ENCODE data around the gene INTS2. TPM values are rescaled to one million over a fixed set of nuclear protein-coding genes. Genes with fewer than 3 reads are reported as not detected.

The INTS2 gene, protein sequence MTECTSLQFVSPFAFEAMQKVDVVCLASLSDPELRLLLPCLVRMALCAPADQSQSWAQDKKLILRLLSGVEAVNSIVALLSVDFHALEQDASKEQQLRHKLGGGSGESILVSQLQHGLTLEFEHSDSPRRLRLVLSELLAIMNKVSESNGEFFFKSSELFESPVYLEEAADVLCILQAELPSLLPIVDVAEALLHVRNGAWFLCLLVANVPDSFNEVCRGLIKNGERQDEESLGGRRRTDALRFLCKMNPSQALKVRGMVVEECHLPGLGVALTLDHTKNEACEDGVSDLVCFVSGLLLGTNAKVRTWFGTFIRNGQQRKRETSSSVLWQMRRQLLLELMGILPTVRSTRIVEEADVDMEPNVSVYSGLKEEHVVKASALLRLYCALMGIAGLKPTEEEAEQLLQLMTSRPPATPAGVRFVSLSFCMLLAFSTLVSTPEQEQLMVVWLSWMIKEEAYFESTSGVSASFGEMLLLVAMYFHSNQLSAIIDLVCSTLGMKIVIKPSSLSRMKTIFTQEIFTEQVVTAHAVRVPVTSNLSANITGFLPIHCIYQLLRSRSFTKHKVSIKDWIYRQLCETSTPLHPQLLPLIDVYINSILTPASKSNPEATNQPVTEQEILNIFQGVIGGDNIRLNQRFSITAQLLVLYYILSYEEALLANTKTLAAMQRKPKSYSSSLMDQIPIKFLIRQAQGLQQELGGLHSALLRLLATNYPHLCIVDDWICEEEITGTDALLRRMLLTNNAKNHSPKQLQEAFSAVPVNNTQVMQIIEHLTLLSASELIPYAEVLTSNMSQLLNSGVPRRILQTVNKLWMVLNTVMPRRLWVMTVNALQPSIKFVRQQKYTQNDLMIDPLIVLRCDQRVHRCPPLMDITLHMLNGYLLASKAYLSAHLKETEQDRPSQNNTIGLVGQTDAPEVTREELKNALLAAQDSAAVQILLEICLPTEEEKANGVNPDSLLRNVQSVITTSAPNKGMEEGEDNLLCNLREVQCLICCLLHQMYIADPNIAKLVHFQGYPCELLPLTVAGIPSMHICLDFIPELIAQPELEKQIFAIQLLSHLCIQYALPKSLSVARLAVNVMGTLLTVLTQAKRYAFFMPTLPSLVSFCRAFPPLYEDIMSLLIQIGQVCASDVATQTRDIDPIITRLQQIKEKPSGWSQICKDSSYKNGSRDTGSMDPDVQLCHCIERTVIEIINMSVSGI
- total RNA-seq: 12.4 TPM

GRCh38 chr17:61927208-61928100 is at the start of gene INTS2:
TSS of gene INTS2 (minus strand) at chr17:61927982. CDS start at chr17:61926644, 1,338 bp downstream.
- Histone ChIP-seq H3K4me3 (ENCODE audit: low read length) (peak within 1 kb of the TSS; percentile 75), H3K27me3 (ENCODE audit: insufficient read depth, low read length) (no peaks in the 10 kb centered on the region), H3K4me1 (ENCODE audit: insufficient read depth, low read length) (peaks cover 19% of the 10 kb centered on the region), H3K9me3 (ENCODE audit: low read depth, low read length) (no peaks in the 10 kb centered on the region)

GRCh38 chr17:61974115-61974514 is 46.3 kb upstream of the INTS2 start:
- no peaks in the 10 kb centered on the region for H3K9me3 ChIP-seq (ENCODE audit: low read depth, low read length)
- peaks cover 9% of the 10 kb centered on the region for H3K4me1 ChIP-seq (ENCODE audit: insufficient read depth, low read length)
- no peaks in the 10 kb centered on the region for H3K27me3 ChIP-seq (ENCODE audit: insufficient read depth, low read length)

DNA sequence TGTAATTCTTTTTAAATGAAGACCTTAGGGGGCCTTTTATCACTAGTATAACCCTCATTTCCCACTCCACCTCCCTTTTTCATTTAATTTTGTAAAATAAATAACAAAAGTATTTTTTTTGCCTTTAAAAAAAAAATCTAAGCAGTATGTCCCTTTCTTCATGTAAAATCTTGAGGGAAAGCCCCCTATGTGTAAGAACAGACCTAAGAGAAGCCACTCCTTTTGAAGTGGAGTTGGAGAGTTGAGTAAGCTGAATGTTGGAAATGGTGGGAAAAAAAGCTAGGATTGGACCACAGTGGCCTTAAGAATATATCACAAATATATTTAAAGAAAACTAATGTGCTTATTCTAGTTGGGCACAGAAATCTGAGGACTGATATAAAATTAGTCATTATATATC is 44.5 kb upstream of the INTS2 start:
- Histone ChIP-seq H3K27me3 (ENCODE audit: insufficient read depth, low read length) (no peaks in the 10 kb centered on the region), H3K4me1 (ENCODE audit: insufficient read depth, low read length) (peaks cover 9% of the 10 kb centered on the region), H3K9me3 (ENCODE audit: low read depth, low read length) (no peaks in the 10 kb centered on the region), H3K4me3 (ENCODE audit: low read length) (no peak overlapping the region)

More at GRCh38 chr17:61974115-61974514, 46.3 kb upstream of the INTS2 start:
- no peak overlapping the region for H3K4me3 ChIP-seq (ENCODE audit: low read length)

DNA sequence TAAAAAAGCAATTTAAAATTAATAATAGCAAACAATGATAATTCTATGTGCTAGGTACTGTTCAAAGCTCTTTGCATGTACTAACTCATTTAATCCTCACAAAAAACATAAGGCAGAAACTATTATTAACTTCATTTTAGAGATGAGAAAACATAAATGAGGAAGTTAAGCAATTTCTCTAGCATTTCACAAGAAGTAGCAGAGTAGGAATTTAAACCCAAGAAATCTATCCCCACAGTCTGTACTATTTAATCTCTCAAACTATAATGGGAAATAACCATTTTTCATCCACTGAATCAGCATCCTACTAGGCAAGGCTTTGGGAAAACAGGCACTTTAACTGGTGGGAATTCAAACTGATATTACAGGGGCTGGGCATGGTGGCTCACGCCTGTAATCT is 42.2 kb upstream of the INTS2 start:
- Histone ChIP-seq H3K4me1 (ENCODE audit: insufficient read depth, low read length) (peaks cover 9% of the 10 kb centered on the region), H3K27me3 (ENCODE audit: insufficient read depth, low read length) (no peaks in the 10 kb centered on the region), H3K4me3 (ENCODE audit: low read length) (no peak overlapping the region), H3K9me3 (ENCODE audit: low read depth, low read length) (no peaks in the 10 kb centered on the region)

- Histone ChIP-seq H3K27me3 (ENCODE audit: insufficient read depth, low read length) (no peaks in the 10 kb centered on the region), H3K9me3 (ENCODE audit: low read depth, low read length) (no peaks in the 10 kb centered on the region), H3K4me3 (ENCODE audit: low read length) (no peak overlapping the region), H3K4me1 (ENCODE audit: insufficient read depth, low read length) (peaks cover 9% of the 10 kb centered on the region)
These were observed 41.0 kb upstream of the INTS2 start for GRCh38 chr17:61968757-61969156.

DNA sequence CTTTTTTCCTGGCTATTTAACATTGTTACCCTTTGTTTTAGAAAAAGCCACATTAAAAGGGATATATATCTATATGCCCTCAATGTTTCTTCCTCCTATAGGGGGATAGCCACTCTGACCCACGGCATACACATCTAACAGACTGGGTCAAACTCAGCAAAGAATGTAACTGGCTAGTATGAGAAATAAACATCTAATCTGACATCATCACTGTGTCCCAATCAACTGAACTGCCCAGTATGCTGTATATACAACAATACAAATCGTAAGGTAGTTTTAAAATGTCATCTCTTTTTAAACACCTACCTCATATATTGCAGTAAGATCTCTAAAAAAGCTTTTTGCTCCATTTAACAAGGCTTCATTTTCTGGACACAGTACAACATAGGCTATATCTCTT is 39.9 kb upstream of the INTS2 start:
- Histone ChIP-seq H3K9me3 (ENCODE audit: low read depth, low read length) (no peaks in the 10 kb centered on the region), H3K4me3 (ENCODE audit: low read length) (no peak overlapping the region), H3K4me1 (ENCODE audit: insufficient read depth, low read length) (peaks cover 9% of the 10 kb centered on the region), H3K27me3 (ENCODE audit: insufficient read depth, low read length) (no peaks in the 10 kb centered on the region)

DNA sequence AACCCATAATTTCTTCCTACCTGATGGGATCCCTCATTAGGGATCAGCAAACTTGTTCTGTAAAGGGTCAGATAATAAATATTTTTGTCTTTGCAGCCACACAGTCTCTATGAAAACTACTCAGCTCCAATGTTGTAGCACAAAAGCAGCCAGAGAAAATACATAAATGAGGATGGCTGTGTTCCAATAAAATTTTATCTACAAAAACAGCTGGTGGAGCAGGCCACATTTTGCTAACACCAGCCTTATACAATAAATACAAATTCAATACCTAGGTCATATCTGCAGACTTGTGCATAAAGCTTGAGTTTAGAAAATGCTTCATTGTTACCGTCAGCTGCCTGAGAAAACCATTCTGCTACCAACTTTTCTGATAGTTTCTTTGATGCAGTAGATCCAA is 38.4 kb upstream of the INTS2 start:
- Histone ChIP-seq H3K9me3 (ENCODE audit: low read depth, low read length) (no peaks in the 10 kb centered on the region), H3K27me3 (ENCODE audit: insufficient read depth, low read length) (no peaks in the 10 kb centered on the region), H3K4me3 (ENCODE audit: low read length) (no peak overlapping the region), H3K4me1 (ENCODE audit: insufficient read depth, low read length) (peaks cover 9% of the 10 kb centered on the region)

DNA sequence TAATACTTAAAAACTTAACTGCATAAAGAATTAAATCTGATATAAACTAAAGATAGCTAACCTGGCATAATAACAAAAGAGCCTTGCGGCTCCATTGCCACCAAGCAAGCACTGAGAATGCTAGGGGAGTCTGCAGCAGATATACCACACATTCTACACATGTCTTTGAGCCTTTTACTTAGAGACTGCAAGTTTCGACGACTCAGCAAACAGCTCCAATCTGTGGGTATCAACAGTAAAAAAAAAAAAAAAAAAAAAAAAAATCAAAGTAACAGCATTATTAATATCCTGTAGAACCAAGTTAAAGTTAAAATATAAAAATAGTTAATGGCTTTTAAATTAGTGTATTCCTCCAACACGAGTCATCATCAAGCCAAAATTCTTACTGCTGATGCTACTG is 27.8 kb upstream of the INTS2 start:
- H3K9me3 ChIP-seq (ENCODE audit: low read depth, low read length): no peaks in the 10 kb centered on the region
- H3K4me3 ChIP-seq (ENCODE audit: low read length): no peak overlapping the region
- no peaks in the 10 kb centered on the region for H3K27me3 ChIP-seq (ENCODE audit: insufficient read depth, low read length)
- H3K4me1 ChIP-seq (ENCODE audit: insufficient read depth, low read length): no peaks in the 10 kb centered on the region

- Histone ChIP-seq H3K4me1 (ENCODE audit: insufficient read depth, low read length) (no peaks in the 10 kb centered on the region), H3K9me3 (ENCODE audit: low read depth, low read length) (no peaks in the 10 kb centered on the region), H3K27me3 (ENCODE audit: insufficient read depth, low read length) (no peaks in the 10 kb centered on the region), H3K4me3 (ENCODE audit: low read length) (no peak overlapping the region)
These were observed 19.7 kb upstream of the INTS2 start for GRCh38 chr17:61947367-61948078.

DNA sequence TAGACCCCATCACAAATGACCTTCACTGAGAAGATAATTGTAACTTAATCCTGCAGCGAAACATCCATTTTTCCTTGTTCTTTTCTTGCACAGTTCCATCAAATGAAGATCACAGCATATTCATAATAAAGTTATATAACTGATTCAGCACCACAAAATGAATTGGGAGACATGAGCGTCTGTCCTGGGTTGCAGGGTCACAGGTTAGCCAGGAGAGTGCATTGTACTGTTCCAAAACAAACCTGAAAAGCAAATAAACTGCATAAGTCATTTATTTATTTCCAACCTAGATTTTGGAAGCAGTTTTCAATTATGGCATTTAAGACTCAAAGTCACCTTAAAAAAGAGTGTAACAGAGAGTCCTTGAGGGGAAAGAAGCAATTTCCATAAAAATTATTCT is 18.6 kb upstream of the INTS2 start:
- H3K4me3 ChIP-seq (ENCODE audit: low read length): no peak overlapping the region
- H3K4me1 ChIP-seq (ENCODE audit: insufficient read depth, low read length): no peaks in the 10 kb centered on the region
- no peaks in the 10 kb centered on the region for H3K9me3 ChIP-seq (ENCODE audit: low read depth, low read length)
- no peaks in the 10 kb centered on the region for H3K27me3 ChIP-seq (ENCODE audit: insufficient read depth, low read length)

- no peaks in the 10 kb centered on the region for H3K27me3 ChIP-seq (ENCODE audit: insufficient read depth, low read length)
- H3K4me1 ChIP-seq (ENCODE audit: insufficient read depth, low read length): no peaks in the 10 kb centered on the region
- no peaks in the 10 kb centered on the region for H3K9me3 ChIP-seq (ENCODE audit: low read depth, low read length)
- H3K4me3 ChIP-seq (ENCODE audit: low read length): no peak overlapping the region
These were observed 15.3 kb upstream of the INTS2 start for GRCh38 chr17:61943117-61943516.

DNA sequence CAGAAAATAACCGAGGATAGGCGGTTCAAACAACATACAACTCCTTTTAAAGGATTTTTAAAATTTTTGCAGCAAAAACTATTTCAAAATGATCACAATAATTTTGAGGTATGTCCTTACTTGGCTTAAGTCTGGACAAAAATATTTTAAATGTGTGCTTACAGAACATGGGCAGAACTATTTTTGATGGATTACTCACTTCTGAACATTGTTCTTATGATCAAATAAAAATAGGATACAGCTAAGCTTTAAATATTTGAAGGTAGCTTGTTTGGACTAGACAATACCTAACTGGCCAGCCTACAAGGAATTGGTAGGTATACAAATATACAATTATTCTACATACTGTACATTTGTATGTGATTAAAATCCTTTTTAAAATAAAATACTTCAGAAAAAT is 14.3 kb upstream of the INTS2 start:
- Histone ChIP-seq H3K4me1 (ENCODE audit: insufficient read depth, low read length) (no peaks in the 10 kb centered on the region), H3K27me3 (ENCODE audit: insufficient read depth, low read length) (no peaks in the 10 kb centered on the region), H3K9me3 (ENCODE audit: low read depth, low read length) (no peaks in the 10 kb centered on the region), H3K4me3 (ENCODE audit: low read length) (no peak overlapping the region)

DNA sequence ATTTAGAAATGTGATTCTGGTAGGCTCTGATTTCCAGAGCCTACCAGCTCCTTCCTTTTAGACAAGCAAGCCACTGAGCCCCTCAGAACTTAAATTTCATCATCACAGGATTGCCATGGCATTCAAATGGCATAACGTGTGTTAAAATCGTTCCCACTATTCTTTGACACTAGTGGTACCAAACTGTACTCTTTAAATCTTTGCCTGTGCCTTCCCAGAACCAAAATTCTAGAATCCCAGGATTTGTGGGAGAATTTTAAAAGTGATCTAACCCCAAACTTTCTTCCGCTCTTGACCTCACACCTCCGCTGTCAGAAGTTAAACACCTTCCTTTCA is 287 bp upstream of the INTS2 start:
- Histone ChIP-seq H3K9me3 (ENCODE audit: low read depth, low read length) (no peaks in the 10 kb centered on the region), H3K4me1 (ENCODE audit: insufficient read depth, low read length) (peaks cover 19% of the 10 kb centered on the region), H3K27me3 (ENCODE audit: insufficient read depth, low read length) (no peaks in the 10 kb centered on the region), H3K4me3 (ENCODE audit: low read length) (peak overlapping the region; percentile 75)

- Histone ChIP-seq H3K27me3 (ENCODE audit: insufficient read depth, low read length) (no peaks in the 10 kb centered on the region), H3K4me3 (ENCODE audit: low read length) (peak overlapping the region; percentile 75), H3K9me3 (ENCODE audit: low read depth, low read length) (no peaks in the 10 kb centered on the region), H3K4me1 (ENCODE audit: insufficient read depth, low read length) (peaks cover 19% of the 10 kb centered on the region)
These were observed 965 bp downstream of the INTS2 start for GRCh38 chr17:61926826-61927207.

All from mononuclear cell (primary cell).